GM19467 (cell line): ENCODE results near the gene ATE1.
"Not testable (repeated sequence)": the region's sequence is repeated elsewhere in the genome, so short reads cannot be mapped to it uniquely, and the experiment has no call there.

Experiments
- ATAC-seq: cut with Tn5 transposase; IDR thresholded peaks from one replicate; pipeline ENCODE4 v1.9.1; 2021; ENCODE audit warnings: mild to moderate bottlenecking, moderate library complexity; ENCODE audit not compliant: unreplicated experiment

Gene ATE1

DNA sequence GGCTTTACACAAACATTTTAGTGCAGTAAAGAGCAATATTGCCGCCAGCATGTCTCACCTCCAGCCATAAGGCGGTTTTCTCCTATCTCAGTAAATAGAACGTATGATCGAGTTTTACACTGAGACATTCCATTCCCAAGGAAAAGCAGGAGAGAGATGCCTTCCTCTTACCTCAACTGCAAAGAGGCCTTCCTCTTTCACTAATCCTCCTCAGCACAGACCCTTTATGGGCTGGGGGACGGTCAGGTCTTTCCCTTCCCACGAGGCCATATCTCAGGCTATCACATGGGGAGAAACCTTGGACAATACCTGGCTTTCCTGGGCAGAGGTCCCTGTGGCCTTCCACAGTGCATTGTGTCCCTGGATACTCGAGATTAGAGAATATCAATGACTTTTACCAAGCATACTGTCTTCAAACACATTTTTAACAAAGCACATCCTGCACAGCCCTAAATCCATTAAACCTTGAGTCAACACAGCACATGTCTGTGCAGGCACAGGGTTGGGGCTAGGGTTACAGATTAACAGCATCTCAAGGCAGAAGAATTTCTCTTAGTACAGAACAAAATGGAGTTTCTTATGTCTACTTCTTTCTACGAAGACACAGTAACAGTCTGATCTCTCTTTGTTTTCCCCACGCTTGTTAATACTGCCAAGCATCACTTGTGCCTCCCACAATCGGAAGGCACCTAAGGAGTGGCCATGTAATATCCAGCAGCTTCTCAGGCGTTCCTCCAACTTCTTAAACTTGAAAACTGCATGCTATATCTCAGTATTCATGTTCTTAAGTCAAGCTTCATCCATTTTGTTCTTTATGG is 2.6 kb upstream of the ATE1 start:
- ATAC-seq = not testable (repeated sequence)

- not testable (repeated sequence) for ATAC-seq
Observed at GRCh38 chr10:121929585-121930267, 1.9 kb upstream of the ATE1 start.

- ATAC-seq = no peak
Observed at GRCh38 chr10:121928528-121928884, 675 bp upstream of the ATE1 start.

DNA sequence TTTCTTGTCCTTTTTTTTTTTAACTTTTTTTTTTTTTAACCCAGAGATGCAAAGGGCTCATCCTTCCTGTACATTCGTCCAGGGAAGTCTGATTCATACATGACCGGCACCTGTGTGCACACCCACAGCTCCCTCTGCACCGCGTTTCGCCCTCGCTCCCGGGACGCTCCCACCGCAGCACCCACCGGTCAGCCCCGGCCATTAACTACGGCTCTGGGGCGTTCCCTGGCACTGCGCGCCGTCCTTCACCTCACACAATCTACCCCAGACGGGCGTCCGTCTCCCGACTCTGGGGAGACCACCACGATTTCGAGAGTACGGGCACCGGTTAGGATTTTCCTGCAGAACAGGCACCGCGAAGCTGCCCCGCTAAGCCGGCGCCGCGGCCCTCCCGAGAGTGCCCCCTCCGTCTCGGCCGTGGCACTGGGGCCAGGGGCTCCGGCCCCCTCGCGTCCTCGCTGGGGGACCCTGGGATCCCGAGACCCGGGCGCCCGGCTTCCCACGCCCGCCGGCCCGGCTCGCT is 452 bp downstream of the ATE1 start:
- ATAC-seq = peak; percentile 38

DNA sequence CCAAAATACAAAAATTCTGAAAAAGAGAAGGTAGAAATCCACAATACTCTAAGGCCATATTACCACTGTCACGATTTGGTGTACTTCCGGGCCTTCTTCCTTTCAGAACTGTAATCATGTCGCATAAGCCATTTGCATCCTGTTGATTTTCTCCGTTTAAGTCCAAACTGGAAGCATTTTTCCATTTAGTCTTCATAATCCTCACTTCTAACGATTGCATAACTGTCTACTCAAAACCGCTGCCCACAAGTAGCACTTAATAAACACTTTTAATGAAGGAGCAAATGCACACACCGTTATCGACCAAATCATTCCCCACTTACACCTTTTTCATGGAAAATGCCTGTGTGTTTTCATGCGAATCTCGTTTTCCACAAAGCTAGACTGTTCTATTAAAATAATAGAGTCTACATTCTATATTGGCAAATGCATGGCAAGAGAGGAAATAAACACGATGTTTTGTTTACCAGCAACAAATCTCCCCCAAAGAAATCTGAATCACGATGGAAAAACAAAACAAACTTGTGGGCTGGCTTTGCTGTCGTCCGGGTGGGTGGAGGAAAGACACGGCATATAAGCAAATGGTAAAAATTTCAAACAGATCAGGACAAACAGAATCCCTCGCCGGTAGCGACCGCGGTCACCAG is 1.0 kb downstream of the ATE1 start:
- peak; percentile 11 for ATAC-seq

DNA sequence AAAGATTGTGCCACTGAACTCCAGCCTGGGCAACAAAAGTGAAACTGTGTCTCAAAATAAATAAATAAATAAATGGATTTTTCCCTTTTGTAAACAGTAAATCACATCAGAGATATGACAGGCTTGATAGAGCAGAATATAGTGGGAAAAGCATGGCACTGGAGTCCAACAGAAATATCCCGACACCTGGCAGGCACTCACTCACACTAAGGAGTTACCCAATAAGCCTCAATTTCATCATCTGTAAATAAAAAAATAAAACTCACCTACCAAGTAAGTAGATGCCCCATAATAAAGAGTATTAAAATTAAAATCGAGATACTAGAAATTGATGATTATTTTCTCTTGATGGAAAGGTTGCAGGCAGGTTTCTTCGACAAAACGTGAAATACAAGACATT is 1.7 kb downstream of the ATE1 start:
- no peak for ATAC-seq

DNA sequence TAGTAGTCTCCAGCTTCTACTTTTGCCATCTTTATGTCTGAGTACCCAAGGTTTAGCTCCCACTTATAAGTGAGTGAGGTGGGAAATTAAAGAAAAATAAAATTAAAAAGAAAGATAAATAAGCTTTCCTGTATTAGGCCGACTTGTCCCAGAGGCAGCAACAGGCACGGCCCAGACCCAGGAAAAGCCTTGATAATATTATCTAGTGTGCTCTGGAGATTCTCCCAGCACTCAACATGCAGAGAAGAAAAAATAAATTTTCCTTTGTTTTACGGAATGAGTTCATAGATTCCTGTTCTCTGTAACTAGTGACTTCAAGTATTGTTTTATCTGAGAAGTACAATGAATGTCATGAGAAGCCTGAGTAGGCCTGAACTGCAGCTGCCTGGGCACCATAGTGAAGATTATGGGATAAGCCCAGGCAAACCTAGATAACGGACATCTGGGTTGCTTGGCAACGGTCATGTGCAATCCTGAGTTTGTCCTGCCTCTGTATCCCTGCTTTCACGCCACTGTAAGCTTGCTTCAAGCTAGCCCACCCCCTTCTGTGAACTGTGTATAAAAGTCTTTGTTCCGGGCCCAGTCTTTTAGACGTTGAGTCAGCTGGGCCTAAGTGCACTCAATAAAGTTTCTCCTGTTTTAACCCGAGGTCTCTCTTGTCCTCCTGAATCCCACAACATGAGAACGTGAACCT is 6.4 kb downstream of the ATE1 start:
- no peak for ATAC-seq

DNA sequence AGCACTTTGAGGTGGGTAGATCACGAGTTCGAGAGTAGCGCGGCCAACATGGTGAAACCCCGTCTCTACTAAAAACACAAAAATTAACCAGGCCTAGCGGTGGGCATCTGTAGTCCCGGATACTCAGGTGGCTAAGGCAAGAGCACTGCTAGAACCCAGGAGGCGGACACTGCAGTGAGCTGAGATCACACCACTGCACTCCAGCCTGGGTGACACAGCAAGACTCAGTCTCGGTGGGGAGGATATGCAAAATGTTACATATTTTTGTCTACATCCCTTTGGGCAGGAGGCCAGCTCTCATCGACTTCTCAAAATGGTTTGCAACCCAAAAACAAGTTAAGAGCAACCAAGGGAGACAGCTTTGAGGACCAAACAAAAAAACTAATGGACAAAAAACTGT is 8.2 kb downstream of the ATE1 start:
- ATAC-seq = peak; percentile 74

- ATAC-seq = not testable (repeated sequence)
Observed at GRCh38 chr10:121918800-121919199, 9.0 kb downstream of the ATE1 start.

DNA sequence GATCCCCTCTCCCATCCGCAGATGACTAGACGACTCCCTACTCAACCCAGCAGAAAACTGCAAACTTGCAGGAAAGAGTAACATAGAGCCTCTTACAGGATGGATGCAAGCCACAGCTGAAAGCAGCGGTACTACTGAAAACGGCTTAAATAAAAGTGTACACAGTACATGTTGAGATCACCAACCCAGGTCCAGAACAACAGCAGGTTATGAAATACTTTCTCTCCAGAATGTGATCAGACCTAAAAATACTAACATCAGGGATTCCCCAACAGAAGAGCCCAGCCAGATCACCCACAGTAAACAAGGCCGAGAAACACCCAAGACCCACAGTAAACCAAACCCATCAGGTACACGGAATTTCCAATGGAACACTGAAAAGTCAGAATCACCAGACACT is 13.2 kb downstream of the ATE1 start:
- ATAC-seq = no peak

- no peak for ATAC-seq
Observed at GRCh38 chr10:121911421-121911697, 16.5 kb downstream of the ATE1 start.

DNA sequence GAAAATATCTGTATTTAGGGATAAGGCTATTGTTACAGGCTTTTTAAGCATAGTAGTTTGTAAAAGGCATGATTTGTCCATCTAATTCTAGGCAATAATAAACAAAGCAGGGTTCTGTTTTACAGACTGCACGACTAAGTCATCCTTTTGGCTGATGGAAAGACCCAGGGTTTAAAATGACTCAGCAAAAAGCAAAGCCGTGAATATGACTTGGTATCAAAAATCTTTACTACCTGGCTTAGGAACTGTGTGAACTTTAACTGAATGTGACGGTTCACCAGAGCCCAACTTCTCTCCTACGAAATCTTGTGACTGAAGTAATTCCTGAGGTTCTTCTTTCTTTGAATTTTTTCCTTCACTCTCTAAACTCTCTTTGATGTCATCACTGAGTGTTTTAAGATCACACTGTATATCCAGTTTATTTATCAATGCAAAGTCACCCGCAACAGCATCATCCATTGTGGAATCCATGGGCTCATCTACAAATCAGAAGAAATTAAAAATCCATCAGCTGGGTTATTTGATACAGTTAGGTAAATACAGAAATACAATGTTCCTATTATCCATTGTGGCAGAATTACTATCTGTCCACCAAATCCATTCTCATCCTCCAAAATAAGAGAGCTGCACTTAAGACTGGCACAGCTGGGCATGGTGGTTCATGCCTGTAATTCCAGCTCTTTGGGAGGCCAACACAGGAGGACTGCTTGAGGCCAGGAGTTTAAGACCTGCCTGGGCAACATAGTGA is 17.0 kb downstream of the ATE1 start:
- no peak for ATAC-seq

DNA sequence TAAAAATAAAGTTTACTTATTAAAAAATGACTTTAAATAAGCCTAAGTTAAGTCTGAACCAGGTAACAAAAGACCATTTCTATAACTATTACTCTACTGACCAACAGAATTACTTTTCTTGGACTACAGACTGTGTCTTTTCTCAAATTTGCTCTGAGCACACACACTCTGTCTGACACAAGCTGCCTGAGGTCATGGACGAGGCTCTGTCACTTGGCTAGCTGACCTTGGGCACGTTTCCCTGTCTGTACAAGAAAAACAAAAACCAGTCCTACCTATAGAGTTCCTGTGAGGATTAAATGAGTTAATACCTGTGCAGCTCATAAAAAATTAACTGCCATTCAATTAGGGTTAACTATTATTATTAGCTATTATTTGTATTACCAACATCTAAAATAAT is 22.9 kb downstream of the ATE1 start:
- no peak for ATAC-seq

- ATAC-seq = no peak
Observed at GRCh38 chr10:121900443-121901174, 27.2 kb downstream of the ATE1 start.

GRCh38 chr10:121899727-121900126 is 28.1 kb downstream of the ATE1 start:
- no peak for ATAC-seq

DNA sequence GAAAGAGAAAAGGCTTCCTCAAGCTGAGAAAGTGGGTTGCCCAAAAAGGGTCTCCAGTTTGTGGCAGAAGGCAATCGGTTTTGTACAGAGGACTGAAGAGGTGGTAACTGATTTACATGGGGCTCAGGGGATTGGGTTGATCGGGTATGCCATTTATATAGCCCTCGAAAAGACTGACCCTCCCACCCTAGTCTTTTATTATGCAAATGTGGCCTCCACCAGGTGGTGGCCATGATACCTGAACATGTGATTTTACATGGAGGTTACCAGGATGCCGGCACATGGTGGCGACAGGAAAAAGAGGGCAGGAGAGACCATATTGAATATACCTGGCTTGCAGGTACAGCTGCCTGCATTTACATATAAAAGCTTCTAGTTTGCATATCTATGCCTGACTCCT is 36.7 kb downstream of the ATE1 start:
- no peak for ATAC-seq

DNA sequence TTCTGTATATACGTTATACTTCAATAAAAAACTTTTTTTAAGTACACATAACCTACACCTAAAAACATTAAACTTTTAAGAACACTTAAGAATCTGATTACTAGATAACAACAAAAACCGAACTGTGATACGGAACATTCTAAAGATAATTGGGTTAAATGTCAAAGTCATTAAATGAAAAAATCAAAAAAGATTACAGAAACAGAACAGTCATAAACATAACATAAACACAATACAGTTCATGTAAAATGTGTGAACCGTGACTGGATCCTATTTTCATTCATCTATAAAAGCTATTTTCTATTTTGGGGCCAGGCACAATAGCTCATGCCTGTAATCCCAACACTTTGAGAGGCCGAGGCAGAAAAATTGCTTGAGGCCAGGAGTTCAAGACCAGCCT is 38.6 kb downstream of the ATE1 start:
- ATAC-seq = no peak

- ATAC-seq = no peak
Observed at GRCh38 chr10:121886997-121887622, 40.7 kb downstream of the ATE1 start.

- no peak for ATAC-seq
Observed at GRCh38 chr10:121886181-121886580, 41.6 kb downstream of the ATE1 start.

DNA sequence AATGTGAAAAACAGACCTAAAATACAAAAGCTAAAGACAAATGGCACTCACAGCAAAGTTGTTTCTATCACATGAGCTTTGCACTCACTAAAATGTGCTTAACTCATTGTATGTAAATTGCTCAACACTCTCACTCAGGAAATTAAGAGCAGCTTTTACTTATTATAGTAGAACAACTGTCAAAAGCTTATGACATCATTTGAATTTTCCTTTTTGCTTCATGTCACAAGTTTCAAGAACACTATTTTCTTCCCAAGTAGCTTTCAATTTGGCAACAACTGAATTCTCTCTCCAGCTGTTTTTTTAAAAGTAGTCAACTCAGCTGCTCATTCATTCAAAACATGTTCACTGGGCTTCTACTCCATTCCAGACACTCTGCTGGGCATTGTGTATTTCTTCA is 46.9 kb downstream of the ATE1 start:
- no peak for ATAC-seq
